Activated naive CD8-positive, alpha-beta T cell treated with anti-CD3 and anti-CD28 coated beads for 36 hours (primary cell): ENCODE data around the gene KCTD21. TPM values are rescaled to one million over a fixed set of nuclear protein-coding genes. Genes with fewer than 3 reads are reported as not detected.

Experiments used
- DNase-seq: peaks from one replicate; pipeline ENCODE4 v3.0.0; 2021
- H3K27ac Mint-ChIP-seq: one replicate; pipeline ENCODE4 v1.8.0; 2022; ENCODE audit warnings: mild to moderate bottlenecking, moderate library complexity, mixed read lengths
- H3K27me3 Mint-ChIP-seq: one replicate; pipeline ENCODE4 v1.8.0; 2022; ENCODE audit warnings: mild to moderate bottlenecking, mixed read lengths
- H3K36me3 Mint-ChIP-seq: one replicate; pipeline ENCODE4 v1.8.0; 2021; ENCODE audit warnings: mild to moderate bottlenecking, mixed read lengths
- H3K4me1 Mint-ChIP-seq: one replicate; pipeline ENCODE4 v1.8.0; 2021; ENCODE audit warnings: mixed read lengths
- H3K4me3 Mint-ChIP-seq: one replicate; pipeline ENCODE4 v1.8.0; 2022; ENCODE audit warnings: mild to moderate bottlenecking, moderate library complexity, mixed read lengths
- H3K9me3 Mint-ChIP-seq: one replicate; pipeline ENCODE4 v1.8.0; 2022; ENCODE audit warnings: mixed read lengths
- total RNA-seq, 2 experiments: library from RNA; stranded (reverse); gene quantifications; one replicate each; pipeline ENCODE4 v1.2.3, GENCODE V29; 2021

The KCTD21 gene
- total RNA-seq, 2 experiments from 2014 or later, result 3.3 to 4.0 TPM

DNA sequence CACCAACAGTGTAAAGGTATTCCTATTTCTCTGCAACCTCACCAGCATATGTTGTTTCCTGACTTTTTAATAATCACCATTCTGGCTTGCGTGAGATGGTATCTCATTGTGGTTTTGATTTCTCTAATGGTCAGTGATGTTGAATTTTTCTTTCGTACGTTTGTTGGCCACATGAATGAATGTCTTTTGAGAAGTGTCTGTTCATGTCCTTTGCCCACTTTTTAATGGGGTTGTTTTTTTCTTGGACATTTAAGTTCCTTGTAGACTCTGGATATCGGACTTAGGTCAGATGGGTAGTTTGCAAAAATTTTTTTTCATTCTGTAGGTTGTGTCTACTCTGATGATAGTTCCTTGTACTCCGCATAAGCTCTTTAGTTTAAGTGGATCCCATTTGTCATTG is 23.1 kb upstream of the KCTD21 start:
- DNase-seq, result no peak
- Mint-ChIP-seq H3K27ac (no peak overlapping the region), H3K27me3 (no peaks in the 10 kb centered on the region), H3K4me1 (no peaks in the 10 kb centered on the region), H3K4me3 (no peak overlapping the region), H3K9me3 (no peaks in the 10 kb centered on the region), H3K36me3 (peaks cover 15% of the 10 kb centered on the region)

DNA sequence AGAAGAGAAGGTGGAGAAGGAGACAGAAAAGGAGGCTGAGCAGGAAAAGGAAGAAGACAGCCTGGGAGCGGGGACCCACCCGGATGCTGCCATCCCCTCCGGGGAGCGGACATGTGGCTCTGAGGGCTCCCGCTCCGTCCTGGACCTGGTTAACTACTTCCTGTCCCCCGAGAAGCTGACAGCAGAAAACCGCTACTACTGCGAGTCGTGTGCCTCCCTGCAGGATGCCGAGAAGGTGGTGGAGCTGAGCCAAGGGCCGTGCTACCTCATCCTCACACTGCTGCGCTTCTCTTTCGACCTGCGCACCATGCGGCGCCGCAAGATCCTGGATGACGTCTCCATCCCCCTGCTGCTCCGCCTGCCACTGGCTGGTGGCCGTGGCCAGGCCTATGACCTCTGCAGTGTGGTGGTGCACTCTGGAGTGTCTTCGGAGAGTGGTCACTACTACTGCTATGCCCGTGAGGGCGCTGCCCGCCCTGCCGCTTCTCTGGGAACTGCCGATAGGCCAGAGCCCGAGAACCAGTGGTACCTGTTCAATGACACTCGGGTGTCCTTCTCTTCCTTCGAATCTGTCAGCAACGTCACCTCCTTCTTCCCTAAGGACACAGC is 21.7 kb upstream of the KCTD21 start:
- Mint-ChIP-seq H3K36me3 (peaks cover 15% of the 10 kb centered on the region), H3K4me1 (no peaks in the 10 kb centered on the region), H3K9me3 (no peaks in the 10 kb centered on the region), H3K27me3 (no peaks in the 10 kb centered on the region), H3K4me3 (no peak overlapping the region), H3K27ac (no peak overlapping the region)
- DNase-seq, result no peak

DNA sequence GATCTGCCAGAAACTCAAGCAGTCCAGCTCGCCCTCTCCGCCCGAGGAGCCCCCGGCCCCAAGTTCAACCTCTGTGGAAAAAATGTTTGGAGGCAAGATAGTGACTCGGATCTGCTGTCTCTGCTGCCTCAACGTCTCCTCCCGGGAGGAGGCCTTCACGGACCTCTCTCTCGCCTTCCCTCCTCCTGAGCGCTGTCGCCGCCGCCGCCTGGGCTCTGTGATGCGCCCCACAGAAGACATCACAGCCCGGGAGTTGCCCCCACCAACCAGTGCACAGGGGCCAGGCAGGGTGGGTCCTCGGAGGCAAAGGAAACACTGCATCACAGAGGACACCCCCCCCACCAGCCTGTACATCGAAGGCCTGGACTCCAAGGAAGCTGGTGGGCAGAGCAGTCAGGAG is 21.1 kb upstream of the KCTD21 start:
- Mint-ChIP-seq H3K27ac (no peak overlapping the region), H3K9me3 (no peaks in the 10 kb centered on the region), H3K4me3 (no peak overlapping the region), H3K4me1 (peaks cover 6% of the 10 kb centered on the region), H3K36me3 (peaks cover 17% of the 10 kb centered on the region), H3K27me3 (no peaks in the 10 kb centered on the region)
- DNase-seq, result no peak

DNA sequence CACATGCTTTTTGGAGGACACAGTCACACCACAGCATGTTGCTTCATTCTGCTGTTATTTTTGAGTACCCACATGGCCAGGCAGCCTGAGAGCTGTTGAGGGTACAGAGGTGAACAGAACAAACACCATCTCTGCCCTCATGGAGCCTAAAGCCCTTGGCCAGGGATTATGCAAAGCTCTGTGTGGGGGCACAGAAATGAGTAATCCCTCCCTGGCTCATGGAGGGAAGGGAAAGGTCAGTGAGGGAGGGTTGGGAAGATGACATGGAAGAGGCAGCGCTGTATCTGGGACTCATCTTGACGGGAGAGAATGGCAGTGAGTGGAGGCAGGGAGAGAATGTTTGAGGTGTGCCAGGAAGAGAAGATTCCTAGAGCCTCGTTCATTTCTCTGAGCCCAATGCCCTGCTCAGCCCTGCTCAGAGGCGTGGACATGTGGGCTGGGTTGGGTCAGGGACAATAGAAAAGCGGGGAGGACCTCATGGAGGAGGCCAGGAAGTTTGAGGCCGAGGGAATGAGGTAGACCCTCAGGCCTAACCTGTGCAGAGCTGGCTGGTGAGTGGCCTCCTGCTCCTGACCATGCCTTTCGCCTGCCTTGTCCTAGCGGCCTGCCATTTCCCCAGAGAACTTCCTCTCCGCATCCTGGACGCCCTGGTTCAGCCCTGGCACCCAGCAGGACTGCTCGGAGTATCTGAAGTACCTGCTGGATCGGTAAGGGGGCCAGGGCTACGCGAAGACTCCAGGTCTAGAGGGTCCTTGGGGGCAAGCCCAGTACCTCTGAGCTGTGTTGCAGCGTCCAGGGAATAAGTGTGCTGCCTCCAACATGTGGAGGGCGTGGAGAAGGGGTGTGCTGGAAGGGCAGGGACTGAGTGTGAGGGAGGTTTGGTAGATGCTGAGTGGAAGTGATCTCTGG is 20.1 kb upstream of the KCTD21 start:
- no peak for DNase-seq
- Mint-ChIP-seq H3K9me3 (no peaks in the 10 kb centered on the region), H3K36me3 (peaks cover 18% of the 10 kb centered on the region), H3K4me1 (peaks cover 8% of the 10 kb centered on the region), H3K4me3 (no peak overlapping the region), H3K27ac (no peak overlapping the region), H3K27me3 (no peaks in the 10 kb centered on the region)

DNA sequence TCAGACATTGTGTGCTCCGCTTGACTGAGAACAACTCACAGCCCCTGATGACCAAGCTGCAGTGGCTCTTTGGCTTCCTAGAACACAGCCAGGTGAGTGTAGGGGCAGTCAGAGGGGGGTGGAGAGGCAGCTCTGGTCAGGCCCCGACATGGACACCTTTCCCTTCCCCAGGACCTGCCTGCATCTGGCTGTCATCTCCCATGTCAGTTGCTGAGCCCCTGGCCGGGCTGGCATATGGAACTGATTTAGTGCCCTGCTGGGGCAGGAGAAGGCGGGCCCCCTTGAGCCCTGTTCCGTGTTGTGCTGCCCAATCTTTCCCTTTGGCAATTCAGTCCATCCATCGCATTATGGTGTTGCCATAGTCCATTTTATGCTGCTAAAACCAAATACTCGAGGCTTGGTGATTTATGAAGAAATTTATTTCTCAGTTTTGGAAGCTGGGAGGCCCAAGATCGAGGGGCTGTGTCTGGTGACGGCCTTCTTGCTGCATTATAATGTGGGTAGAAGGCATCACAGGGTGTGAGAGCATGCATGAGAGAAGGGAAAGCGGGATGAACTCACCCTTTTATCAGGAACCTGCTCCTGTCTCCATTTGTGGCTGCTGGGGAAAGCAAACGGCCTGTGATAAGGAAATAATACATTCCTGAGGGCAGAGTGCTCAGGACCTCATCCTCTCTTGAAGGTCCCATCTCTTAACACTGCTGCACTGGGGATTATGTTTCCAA is 19.3 kb upstream of the KCTD21 start:
- Mint-ChIP-seq H3K27me3 (no peaks in the 10 kb centered on the region), H3K36me3 (peaks cover 20% of the 10 kb centered on the region), H3K27ac (no peak overlapping the region), H3K9me3 (no peaks in the 10 kb centered on the region), H3K4me1 (peaks cover 14% of the 10 kb centered on the region), H3K4me3 (no peak overlapping the region)
- DNase-seq, result no peak

DNA sequence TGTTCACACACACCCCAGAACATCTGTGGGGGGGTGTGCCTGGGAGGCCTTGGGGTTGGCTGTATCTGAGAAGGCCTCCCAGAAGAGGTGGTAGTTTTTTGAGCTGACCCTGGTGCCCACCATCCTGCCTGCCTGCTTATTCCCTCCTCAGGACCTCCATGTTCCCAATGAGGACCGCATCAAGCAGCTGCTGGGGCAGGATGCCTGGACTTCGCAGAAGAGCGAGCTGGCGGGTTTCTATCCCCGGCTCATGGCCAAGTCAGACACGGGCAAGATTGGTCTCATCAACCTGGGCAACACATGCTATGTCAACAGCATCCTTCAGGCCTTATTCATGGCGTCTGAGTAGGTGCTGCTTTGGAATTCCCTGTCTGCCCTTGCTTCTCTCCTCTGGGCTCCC is 17.3 kb upstream of the KCTD21 start:
- no peaks in the 10 kb centered on the region for H3K27me3 Mint-ChIP-seq
- H3K4me1 Mint-ChIP-seq, result peaks cover 34% of the 10 kb centered on the region
- H3K4me3 Mint-ChIP-seq, result no peak overlapping the region
- H3K27ac Mint-ChIP-seq, result no peak overlapping the region
- H3K9me3 Mint-ChIP-seq, result no peaks in the 10 kb centered on the region
- no peak for DNase-seq
- peaks cover 17% of the 10 kb centered on the region for H3K36me3 Mint-ChIP-seq

DNA sequence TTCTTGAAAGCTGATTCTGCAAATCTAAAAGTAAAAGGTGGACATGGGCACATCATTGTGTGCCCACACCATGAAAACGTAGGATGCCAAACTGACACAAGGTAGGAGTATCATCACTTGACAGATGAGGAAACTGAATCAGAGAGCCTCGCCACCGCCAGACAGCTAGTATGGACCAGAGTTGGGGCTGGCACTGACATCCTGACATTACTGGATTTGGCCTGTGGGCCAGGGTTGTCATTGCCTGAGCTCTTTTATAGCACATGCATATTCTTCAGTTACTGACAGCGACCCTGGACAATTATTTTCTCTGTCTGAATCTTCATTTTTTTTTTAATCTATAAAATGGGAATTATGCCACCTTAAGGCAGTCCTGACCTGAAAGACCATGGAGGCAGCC is 16.8 kb upstream of the KCTD21 start:
- Mint-ChIP-seq H3K9me3 (no peaks in the 10 kb centered on the region), H3K4me1 (peaks cover 34% of the 10 kb centered on the region), H3K4me3 (no peak overlapping the region), H3K27ac (no peak overlapping the region), H3K36me3 (peaks cover 13% of the 10 kb centered on the region), H3K27me3 (no peaks in the 10 kb centered on the region)
- DNase-seq, result no peak

DNA sequence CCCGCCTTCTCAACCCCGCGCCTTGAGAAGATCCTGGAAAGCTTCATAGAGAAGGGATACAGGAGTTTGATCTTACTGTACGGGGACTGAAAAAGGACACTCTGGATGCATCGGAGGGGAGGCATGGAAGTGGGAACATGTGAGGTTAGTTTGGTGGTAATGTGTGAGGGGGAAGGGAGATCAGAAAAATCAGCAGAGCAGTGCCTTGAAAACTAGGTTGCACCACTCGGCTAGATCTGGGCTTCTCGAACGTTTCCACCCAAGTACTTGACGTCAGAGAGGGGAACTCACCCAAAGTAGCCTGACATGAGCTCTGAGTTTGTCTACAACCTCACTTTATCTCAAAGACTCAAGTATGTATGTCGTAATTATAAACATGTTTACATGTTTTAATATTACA is 14.8 kb upstream of the KCTD21 start:
- peak overlapping the region; percentile 92 for H3K27ac Mint-ChIP-seq
- no peak for DNase-seq
- H3K9me3 Mint-ChIP-seq, result no peaks in the 10 kb centered on the region
- peak overlapping the region; percentile 73 for H3K4me3 Mint-ChIP-seq
- H3K27me3 Mint-ChIP-seq, result no peaks in the 10 kb centered on the region
- peaks cover 34% of the 10 kb centered on the region for H3K4me1 Mint-ChIP-seq
- H3K36me3 Mint-ChIP-seq, result peaks cover 10% of the 10 kb centered on the region

DNA sequence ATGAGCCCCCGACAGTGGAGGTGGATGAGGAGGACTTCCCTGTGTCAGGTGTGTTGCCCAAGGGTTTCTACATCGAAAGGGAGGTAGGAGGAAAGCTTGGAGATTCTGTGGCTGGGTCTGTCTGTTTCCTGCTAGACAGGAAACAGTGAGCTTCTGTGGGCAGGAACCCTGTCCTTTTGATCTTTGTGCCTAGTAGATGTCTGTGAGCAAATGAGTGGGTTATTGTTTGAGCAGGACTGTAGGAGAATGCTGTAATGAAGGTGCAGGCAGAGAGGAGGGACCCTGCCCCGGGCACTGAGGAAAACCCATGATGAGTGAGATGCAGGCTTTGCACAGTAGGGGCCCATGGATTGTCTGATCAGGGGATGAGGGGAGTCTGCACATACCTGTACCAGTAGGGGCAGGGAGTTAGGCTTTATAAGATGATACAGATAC is 14.3 kb upstream of the KCTD21 start:
- H3K4me1 Mint-ChIP-seq, result peaks cover 34% of the 10 kb centered on the region
- peaks cover 10% of the 10 kb centered on the region for H3K36me3 Mint-ChIP-seq
- peak overlapping the region; percentile 73 for H3K4me3 Mint-ChIP-seq
- peak overlapping the region; percentile 92 for H3K27ac Mint-ChIP-seq
- H3K9me3 Mint-ChIP-seq, result no peaks in the 10 kb centered on the region
- DNase-seq, result peak; percentile 30
- H3K27me3 Mint-ChIP-seq, result no peaks in the 10 kb centered on the region

DNA sequence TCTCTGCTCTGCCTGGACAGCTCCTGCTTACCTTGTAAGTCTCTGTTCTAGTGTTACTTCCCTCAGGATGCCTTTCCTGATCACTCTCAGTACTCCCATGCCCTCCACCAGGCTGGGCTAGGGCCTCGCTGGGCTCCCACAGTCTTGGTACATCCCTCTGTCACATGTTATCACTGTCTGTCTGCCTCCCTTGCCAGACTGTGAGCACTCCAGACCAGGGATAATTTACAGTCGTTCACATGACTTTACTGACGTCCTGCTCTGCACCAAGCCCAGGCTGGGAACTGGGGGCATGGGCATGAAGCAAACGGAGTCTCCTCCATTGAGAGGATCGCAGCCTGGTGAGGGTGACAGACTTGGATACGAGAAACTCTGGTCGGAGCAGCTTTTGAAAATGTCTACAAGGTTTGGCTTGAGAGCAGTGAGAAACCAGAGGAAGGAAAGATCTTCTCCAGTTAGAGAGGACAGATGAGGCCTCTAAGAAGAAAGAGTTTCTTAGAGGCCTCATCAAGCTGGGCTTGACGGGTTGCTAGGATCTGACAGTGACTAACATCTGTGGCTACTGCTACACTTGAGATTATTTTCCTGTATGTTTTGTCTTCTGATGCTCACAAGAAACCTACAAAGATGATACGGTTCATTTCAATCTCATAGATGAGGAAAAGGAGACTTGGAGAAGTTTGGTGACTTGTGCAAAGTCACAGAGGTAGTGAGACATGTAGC is 12.8 kb upstream of the KCTD21 start:
- peaks cover 13% of the 10 kb centered on the region for H3K36me3 Mint-ChIP-seq

DNA sequence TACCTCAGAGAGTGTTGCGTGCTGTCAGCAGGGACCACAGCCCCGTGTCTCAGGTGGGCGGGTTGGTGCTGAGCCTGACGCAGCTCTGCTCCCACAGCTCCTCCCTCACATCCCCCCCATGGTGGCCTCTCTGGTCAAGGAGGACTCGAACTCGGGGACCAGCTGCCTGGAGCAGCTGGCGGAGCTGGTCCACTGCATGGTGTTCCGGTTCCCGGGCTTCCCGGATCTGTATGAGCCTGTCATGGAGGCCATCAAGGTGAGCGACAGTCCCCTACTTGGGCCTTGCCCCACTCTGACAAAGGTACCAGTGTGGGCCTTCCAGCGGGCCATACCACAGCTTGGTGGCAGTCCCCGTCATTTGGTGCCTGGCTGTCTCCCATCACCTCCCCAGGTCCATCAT is 12.1 kb upstream of the KCTD21 start:
- Mint-ChIP-seq H3K36me3 (peaks cover 15% of the 10 kb centered on the region), H3K4me1 (peaks cover 34% of the 10 kb centered on the region), H3K27ac (no peak overlapping the region), H3K27me3 (no peaks in the 10 kb centered on the region), H3K4me3 (no peak overlapping the region), H3K9me3 (no peaks in the 10 kb centered on the region)
- DNase-seq, result no peak

More for the DNA sequence above, 12.8 kb upstream of the KCTD21 start:
- peak overlapping the region; percentile 92 for H3K27ac Mint-ChIP-seq
- H3K27me3 Mint-ChIP-seq, result no peaks in the 10 kb centered on the region
- H3K9me3 Mint-ChIP-seq, result no peaks in the 10 kb centered on the region
- no peak for DNase-seq
- no peak overlapping the region for H3K4me3 Mint-ChIP-seq
- H3K4me1 Mint-ChIP-seq, result peaks cover 34% of the 10 kb centered on the region

DNA sequence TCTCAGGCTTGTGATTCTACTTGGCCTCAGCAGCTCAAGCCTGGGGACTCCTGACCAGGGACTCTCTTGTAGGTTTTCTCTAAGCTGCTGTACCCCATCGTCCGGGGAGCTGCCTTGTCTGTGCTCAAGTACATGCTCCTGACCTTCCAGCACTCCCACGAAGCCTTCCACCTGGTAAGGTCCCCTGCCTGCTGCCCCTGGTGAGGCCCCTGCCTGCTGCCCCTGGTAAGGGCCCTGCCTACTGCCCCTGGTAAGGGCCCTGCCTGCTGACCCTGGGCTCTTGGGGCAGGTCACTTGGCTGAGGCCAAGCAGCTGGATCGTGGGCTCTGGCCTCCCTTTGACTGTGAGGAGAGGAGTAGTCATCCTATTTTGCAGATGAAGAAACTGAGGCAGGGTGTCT is 11.6 kb upstream of the KCTD21 start:
- H3K36me3 Mint-ChIP-seq, result peaks cover 15% of the 10 kb centered on the region
- peaks cover 34% of the 10 kb centered on the region for H3K4me1 Mint-ChIP-seq
- no peaks in the 10 kb centered on the region for H3K9me3 Mint-ChIP-seq
- DNase-seq, result no peak
- no peaks in the 10 kb centered on the region for H3K27me3 Mint-ChIP-seq
- no peak overlapping the region for H3K27ac Mint-ChIP-seq
- H3K4me3 Mint-ChIP-seq, result no peak overlapping the region

DNA sequence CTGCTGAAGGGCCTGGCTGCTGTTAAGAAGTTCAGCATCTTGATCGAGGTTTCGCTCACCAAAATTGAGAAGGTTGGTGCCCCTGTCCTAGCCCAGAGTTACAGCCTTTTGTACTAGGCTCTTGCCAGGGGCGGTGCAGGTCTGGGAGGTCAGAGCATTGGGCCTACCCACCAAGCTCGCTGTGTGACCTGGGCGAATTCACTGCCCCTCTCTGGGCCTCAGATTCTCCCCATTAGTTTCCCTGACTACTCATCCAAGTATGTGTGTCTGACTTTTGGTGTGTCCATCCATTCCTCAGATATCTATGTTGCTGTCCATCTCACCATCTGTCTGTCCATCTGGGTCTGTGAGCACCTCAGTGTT is 11.2 kb upstream of the KCTD21 start:
- no peak overlapping the region for H3K4me3 Mint-ChIP-seq
- no peaks in the 10 kb centered on the region for H3K27me3 Mint-ChIP-seq
- DNase-seq, result no peak
- peaks cover 30% of the 10 kb centered on the region for H3K4me1 Mint-ChIP-seq
- peaks cover 14% of the 10 kb centered on the region for H3K36me3 Mint-ChIP-seq
- H3K27ac Mint-ChIP-seq, result no peak overlapping the region
- no peaks in the 10 kb centered on the region for H3K9me3 Mint-ChIP-seq

DNA sequence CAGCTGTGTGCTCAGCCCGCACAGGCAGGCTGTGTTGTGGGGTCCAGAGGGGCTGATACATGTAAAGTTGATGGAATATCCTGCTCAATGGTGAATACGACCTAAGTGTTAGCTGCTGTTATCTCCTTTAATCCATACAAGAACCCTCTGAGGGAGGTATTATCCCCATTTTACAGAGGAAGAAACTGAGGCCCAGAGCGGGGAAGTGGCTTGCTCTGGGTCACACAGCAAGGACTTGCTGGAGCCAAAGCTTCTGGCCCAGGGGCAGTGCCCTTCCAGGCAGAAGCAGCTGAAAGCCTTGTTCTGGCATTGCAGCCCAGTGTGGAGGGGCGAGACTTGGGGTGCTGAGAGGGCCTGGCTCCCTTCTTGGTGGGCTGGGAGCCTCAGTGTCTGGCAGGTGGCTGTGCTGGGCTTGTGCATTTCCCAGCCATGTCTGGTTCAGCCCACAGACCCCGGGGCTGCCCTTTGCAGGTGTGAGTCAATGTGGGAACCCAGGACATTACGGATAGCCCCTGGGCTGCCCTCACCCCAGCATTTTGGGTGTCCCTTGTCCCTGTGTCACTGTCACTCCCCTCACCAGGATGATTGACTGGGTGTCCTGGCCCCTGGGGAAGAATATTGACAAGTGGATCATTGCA is 10.7 kb upstream of the KCTD21 start:
- no peaks in the 10 kb centered on the region for H3K9me3 Mint-ChIP-seq
- H3K4me1 Mint-ChIP-seq, result peaks cover 26% of the 10 kb centered on the region
- DNase-seq, result no peak

More for the DNA sequence above, 10.7 kb upstream of the KCTD21 start:
- Mint-ChIP-seq H3K4me3 (no peak overlapping the region), H3K36me3 (peaks cover 13% of the 10 kb centered on the region), H3K27ac (no peak overlapping the region), H3K27me3 (no peaks in the 10 kb centered on the region)
